ENCODE measurements around the gene CST9. TPM values are rescaled to one million over a fixed set of nuclear protein-coding genes. Genes with fewer than 3 reads are reported as not detected.

CST9 gene
- total and polyA plus RNA-seq, 2 donors (not counting 3 experiments of a cell fraction or from before 2014, with no cell fraction given), result not detected

- DNase-seq (ENCODE audit: low read depth, low spot score), result no peak
- no peaks in the 10 kb centered on the region for H3K9me1 ChIP-seq (replicated peaks; ENCODE audit: control insufficient read depth, extremely low read depth, insufficient read depth, low read length)
- dilution Hi-C loops (cut with MboI; ENCODE audit: extremely low pct_ligation_motif_present, low sequenced_read_pairs) (no loop called here), intact Hi-C loops (cut with micrococcal nuclease) (loop anchor here (10.0 kb wide), 3 partner anchors 63 to 917 kb away; partner anchors contain the start of gene THBD)
- H4K20me1 ChIP-seq (replicated peaks; ENCODE audit: control insufficient read depth, extremely low read depth, insufficient read depth, low read length), result no peaks in the 10 kb centered on the region
- no peak for TF ChIP-seq MAX (IDR thresholded peaks at IDR 0.05; ENCODE audit: insufficient read depth, insufficient read length)
- no peak for TF ChIP-seq POLR2AphosphoS5 (IDR thresholded peaks at IDR 0.05; ENCODE audit: insufficient read depth, low read depth, low read length)
- no peak for TF ChIP-seq FOS (IDR thresholded peaks at IDR 0.05; ENCODE audit: borderline replicate concordance, insufficient read depth, low read length)
- no peak for TF ChIP-seq GATA2 (IDR thresholded peaks at IDR 0.05; ENCODE audit: insufficient read depth, insufficient read length, low read depth, low read length)
- TF ChIP-seq EZH2 (IDR thresholded peaks at IDR 0.05; ENCODE audit: borderline replicate concordance, low read depth, low read length, severe bottlenecking), result no peak
- TF ChIP-seq JUN (IDR thresholded peaks at IDR 0.05; ENCODE audit: borderline replicate concordance, insufficient read depth, insufficient read length, low read depth), result no peak
- TF ChIP-seq POLR2A (IDR thresholded peaks at IDR 0.05; ENCODE audit: low read depth, low read length), result no peak
- TF ChIP-seq, protein P1, sequence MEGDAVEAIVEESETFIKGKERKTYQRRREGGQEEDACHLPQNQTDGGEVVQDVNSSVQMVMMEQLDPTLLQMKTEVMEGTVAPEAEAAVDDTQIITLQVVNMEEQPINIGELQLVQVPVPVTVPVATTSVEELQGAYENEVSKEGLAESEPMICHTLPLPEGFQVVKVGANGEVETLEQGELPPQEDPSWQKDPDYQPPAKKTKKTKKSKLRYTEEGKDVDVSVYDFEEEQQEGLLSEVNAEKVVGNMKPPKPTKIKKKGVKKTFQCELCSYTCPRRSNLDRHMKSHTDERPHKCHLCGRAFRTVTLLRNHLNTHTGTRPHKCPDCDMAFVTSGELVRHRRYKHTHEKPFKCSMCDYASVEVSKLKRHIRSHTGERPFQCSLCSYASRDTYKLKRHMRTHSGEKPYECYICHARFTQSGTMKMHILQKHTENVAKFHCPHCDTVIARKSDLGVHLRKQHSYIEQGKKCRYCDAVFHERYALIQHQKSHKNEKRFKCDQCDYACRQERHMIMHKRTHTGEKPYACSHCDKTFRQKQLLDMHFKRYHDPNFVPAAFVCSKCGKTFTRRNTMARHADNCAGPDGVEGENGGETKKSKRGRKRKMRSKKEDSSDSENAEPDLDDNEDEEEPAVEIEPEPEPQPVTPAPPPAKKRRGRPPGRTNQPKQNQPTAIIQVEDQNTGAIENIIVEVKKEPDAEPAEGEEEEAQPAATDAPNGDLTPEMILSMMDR (IDR thresholded peaks at IDR 0.05; ENCODE audit: extremely low read depth in 1 of 2, insufficient read depth in 1 of 2, low read depth in 1 of 2, low read length in 2 of 2), result no peak
- no peak for TF ChIP-seq MYC (IDR thresholded peaks at IDR 0.05; ENCODE audit: low read depth, low read length)
- H3K4me1 ChIP-seq (ENCODE audit: control insufficient read depth, extremely low read depth, insufficient read depth, low read length), result no peaks in the 10 kb centered on the region
- no TSS peak for BruUV-seq (replicated peaks)
- peaks cover 9 to 23% of the 10 kb centered on the region in 2 experiments for H3K27me3 ChIP-seq (ENCODE audit: control insufficient read depth in 2 of 2, insufficient read depth in 2 of 2, low read length in 2 of 2)
- no peak overlapping the region for H3K9ac ChIP-seq (replicated peaks; ENCODE audit: extremely low read depth, insufficient read depth, low read length)
- H3K27ac ChIP-seq (ENCODE audit: insufficient read depth, low read depth, low read length), result no peak overlapping the region
- H2AFZ ChIP-seq (ENCODE audit: low read depth, low read length), result no peak overlapping the region
- H3K79me2 ChIP-seq (ENCODE audit: control insufficient read depth, insufficient read depth, low read length), result no peaks in the 10 kb centered on the region
- H3K36me3 ChIP-seq (ENCODE audit: control insufficient read depth in 2 of 2, extremely low read depth in 1 of 2, insufficient read depth in 2 of 2, low read length in 2 of 2), result no peaks in the 10 kb centered on the region
- POLR2A ChIA-PET, result no interaction called here
- H3K4me3 ChIP-seq (replicated peaks in 1 of 3; ENCODE audit: insufficient read depth in 1 of 3, low read depth in 1 of 3, low read length in 3 of 3), result no peak overlapping the region
- H3K9me3 ChIP-seq (replicated peaks; ENCODE audit: control insufficient read depth, insufficient read depth, low read length), result no peaks in the 10 kb centered on the region
- CTCF ChIA-PET, result no interaction called here
- FAIRE-seq, result no peak
- H3K4me2 ChIP-seq (ENCODE audit: insufficient read depth, low read length), result no peak overlapping the region
Measured at GRCh38 chr20:23601715-23602114, 4.0 kb downstream of the CST9 start.

Measured in endothelial cell of umbilical vein (primary cell).